Measurements from ENCODE around the gene PFKFB4.

PFKFB4 gene

DNA sequence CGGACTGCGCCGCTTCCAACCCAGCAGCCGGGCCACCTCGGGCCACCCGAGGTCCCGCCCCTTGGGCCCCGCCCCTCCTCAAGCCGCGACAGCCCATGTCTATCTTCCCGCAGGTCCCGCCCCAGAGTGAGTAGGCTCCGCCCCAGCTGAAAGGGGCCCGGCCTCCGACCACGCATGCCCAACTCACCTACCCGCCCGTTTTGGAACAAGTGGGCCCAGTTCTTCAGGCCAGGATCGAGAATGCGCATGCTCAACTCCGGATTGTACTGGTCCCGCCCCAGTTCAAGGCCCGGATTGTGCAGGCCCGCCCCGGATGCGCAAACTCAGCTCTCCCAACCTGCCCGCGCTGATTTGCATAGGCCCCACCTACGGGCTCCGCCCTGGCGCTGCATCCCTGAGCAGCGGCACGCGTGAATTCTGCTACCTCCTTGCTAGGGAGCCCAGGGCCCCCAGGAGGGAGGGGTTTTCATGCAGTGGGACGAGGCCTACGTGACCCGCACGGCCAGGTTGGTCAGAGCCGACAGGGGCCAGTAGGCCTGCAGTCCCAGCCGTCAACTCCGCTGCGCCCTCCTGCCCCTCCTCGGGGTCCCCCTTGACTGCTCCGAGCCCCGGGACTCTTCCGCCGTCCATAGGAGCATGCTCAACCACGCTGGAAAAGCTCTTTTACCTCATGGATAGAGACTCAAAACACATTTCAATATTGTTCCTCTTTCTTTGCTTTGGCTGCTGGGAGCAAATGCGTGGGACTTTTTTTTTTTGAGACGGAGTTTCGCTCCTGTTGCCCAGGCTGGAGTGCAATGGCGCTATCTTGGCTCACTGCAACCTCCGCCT, at the start of gene PFKFB4:
Gene PFKFB4, minus strand, starts transcription at position 8 of the 831 bp plus-strand sequence. CDS start 26 bp downstream, outside the sequence.
- peak; percentile 99 for DNase-seq

DNA sequence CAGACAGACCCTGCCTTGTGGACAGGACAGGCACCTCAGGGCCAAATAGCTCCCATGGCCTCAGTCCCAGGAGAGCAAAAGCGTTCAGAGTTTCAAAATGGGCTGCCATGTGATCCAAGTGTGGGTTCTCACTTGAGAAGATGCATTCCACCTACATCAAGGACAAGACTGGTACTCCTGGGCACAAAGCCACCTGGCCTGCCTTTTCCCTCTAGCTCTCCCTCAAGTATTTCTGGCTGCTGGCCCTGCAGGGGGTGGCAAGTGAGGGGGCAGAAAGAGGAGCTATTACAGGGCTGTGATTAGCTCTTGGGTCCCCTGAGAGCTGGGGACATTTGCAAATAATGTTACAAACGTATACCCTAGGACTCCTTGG, 45.0 kb upstream of the PFKFB4 start:
- DNase-seq: no peak

DNA sequence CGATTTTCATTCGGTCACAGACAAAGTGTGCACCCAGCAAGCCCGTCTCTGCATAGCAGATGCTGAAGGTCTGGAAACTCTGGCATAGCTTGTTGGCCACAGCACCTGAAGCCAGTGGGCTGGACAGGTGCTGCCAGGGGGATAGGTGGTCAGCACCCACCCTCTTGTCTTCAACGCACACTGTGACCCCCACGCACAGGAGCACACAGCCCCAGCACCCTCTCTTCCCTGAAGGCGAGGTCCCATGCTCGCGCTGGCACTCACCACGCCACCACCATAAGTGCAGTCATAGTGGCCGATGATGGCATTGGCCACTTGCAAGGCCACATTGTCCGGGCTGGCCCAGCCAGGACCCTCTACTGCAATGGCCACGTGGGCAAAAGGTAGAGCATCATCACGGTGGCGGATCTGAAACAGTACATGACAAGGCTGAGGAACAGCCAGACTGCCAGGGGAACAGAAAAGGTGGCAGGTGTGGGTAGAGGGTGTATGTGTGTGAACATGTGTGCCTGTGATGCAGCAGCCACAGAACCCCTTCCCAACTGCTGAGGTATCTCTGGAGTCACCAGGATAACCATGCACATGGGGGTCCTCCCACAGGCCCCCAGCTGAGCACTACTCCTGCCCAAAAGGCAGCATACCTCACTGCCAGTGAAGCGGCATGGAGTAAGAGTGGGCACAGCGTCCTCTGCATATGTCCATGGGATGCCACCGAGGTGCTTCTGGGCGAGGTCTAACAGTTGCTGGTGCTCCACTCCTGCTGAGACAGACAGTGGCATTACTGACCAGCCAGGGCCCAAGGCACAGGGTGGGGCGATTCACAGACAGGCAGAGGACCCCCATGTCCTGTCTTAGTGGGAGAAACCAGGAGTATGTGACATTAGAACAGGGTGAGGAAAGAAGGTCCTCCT, 44.4 kb upstream of the PFKFB4 start:
- DNase-seq: no peak

DNA sequence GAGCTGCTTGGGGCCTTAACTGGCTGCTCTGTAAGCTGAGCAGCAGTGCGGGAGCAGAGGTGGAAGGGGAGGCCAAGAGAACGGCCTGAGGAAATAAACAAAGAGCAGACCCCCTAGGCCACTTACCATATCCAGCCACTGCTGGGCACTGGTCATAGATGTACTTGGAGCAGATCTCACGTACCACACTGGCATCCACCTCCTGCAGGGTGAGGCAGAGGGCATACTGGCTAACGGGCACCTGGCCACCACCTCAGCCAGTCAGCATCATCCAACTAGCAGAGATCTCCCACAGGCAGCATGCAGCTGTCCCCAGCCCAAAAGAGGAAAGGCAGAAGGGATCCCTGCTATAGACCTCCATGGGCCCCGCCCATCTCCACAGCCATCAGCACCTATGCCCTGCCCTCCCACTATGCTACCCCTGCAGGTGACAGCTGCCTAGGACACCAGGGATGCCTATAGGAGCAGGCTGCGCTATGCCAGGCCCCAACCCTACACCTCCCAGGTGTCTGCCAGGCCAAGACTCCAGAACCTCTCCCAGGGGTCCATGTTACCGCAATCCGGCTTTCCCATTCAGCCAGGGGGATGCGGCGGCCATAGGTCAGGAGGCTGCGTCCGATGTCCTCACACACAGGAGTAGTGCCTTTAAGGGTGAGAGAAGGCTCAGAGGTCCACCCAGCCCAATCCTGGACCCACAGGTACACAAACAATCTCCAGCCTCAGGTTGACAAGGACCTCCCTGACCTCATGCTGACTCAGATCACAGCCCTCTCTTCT, 43.1 kb upstream of the PFKFB4 start:
- no peak for DNase-seq

DNA sequence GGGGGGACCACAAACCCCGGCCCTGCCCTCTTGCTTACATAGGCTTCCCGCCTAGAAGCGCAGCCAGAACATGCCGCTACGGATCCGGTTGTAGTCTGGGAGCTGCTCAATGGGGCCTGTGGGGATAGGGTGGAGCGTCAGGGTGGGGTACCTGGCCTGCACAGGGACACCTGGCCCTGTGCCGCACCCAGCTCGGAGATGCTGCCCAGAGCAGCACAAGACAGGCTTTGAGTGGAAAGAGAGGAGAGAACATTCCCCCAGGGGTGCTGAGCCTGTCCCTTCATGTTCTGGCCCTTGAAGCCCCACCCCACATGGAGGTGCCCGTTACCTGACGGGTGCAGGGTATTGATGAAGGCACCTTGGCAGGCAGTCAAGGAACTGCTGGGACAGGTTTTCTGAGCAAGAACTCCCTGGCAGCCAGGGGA, 42.5 kb upstream of the PFKFB4 start:
- DNase-seq: no peak

DNA sequence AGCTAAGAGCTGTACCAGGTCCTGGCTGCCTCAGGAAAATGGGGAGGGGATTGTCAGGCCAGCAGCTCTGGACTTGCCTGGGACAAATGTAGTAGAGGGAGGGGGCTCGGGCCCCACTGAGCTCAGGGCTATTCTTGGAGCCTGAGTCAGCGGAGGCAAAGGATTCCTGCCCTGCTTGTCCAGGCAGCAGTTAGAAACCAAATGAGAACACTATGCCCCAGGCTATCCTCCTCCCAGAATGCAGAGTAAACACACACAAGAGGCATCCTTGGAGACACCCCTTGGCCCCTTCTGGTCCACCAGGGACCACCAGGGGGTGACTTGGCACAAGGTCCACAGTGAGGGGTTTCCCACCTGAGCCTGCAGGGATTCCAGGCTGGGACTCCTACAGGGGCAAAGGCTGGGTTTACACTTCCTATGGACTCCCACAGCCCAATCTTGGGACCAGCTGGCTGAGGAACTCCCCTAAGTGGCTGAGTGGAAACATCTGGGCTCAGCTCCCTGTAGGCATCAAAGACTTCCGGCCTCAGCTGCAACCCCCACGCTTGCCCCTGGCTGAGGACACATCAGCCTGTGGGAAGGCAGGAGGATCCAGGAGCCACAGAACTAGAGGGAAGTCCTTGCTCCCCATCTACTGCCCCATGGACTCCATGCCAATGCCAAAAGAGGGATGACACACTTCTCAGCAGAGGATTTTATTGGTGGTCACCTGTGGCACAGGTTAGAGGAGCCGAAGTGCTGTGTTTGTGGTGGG, 41.9 kb upstream of the PFKFB4 start:
- DNase-seq: no peak

DNA sequence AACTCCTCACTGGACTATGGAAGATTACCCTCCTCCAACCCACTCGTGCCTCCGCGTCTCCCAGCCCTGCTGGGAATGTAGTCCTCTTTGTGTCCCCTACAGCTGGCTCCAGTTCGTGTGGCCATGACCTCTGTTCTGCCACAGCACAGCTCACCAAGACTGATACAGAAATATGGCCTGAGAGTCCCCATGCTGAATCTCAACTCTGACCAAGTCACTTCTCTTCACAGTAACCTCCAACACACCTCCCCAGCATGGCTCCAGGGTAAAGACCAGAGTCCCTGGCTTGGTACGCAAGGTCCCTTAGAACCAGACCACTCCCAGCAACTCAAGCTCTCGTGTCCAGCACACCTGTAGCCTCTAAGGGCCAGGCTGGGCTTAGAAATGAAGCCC, 40.8 kb upstream of the PFKFB4 start:
- no peak for DNase-seq

DNA sequence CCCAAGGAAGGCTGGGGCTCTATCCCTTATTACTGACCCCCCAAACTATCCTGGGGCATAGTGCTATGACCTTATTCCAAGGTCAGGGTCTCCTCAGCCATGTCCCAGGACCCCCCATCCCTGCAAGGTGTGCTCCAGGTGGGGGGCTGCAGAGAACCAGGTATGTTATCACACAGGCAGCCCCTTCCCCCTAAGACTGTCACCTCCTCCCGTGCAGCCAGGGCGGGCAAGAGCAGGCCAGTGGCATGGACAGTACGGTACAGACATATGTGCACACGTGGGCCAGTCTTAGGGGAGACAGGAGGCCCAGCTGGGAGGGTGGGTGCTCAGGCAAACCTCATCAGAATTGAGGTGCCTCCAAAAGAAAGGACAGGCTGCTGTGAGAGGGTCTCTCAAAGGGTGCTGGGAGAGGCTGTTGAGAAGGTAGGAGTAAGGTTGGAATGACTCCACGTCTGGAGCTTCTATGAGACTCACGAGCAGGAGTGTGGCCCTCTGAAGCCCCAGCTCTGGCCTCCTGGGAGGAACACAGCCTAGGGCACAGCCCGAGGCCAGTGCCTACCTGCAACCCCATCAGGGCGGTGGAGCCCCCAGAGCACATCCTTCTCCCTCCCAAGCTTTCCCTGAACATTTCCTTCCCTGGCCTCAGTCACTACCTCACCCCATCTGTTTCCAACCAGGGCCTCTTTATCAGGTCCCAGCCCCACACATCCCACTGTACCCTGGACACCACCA, 40.2 kb upstream of the PFKFB4 start:
- DNase-seq: no peak

DNA sequence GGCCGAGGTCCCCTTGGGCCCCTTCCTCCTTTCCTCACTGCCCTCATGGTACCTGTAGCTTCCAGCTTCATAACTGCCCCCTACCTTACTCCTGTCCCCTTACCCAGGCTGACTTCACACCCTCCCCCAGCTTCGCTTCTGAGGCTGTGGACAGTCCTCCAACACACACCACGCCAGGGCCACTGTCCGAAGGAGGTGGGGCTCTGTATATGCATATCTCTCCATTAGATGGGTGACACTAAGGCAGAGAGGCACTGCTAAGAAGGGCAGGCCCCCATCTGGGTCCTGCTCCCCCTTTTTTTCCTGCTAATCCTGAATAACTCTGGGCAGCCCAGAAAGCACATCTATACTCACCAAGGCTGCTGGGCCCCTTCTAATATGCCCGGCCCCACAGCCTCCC, 39.6 kb upstream of the PFKFB4 start:
- DNase-seq: no peak

DNA sequence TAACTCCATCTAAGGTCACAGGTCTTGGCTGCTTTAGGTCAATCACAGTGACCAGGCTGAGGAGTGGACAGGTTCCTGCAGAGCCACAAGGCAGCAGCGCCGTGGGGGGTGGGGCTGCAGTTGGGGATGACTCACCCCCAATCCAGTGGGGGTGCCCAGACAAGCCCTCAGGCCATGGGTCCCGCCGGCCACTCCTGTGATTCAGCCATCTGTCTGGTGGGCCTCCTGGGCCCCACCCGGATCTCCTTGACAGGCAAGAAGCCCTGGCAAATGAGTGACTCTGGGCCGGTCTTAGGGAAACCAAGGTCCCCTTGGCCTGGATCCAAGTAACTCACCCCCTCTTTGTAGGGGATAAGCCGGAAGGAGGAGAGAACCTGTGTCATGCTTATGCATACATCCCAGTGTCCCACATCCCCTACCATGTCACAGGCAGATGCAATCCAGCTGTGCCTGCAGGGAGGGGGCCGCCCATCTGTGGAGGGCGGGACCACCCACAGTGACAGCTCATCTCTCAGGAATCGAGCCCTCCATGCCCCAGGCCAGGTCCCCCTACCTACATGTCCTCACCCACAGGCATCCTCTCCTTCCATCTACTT, 39.0 kb upstream of the PFKFB4 start:
- no peak for DNase-seq

DNA sequence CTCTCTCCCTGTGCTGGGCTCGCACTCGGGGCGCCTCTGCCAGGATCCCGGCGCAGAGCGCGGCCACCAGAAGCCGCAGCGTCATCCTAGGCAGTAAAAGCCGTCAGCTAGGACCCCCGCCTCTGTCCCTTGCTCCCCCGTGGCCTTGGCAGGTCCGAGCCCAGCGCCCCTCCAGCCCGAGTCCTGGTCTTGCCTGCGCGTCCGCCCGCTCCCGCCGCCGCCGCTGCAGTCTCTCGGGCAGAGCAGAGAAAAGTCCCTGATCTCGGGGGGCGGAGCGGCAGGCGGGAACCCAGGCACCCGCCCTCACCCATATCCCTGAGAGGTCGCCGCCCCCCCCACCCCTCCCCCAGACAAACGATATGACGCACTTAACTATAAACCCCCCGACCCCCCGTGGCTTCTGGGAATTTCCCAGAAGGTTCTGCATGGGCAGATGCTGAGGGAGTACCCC, 38.5 kb upstream of the PFKFB4 start, which contains the start of gene COL7A1:
Gene COL7A1, minus strand, starts transcription at position 255 of the 451 bp plus-strand sequence. Its CDS starts 170 bp downstream, at position 85.
- DNase-seq: no peak

DNA sequence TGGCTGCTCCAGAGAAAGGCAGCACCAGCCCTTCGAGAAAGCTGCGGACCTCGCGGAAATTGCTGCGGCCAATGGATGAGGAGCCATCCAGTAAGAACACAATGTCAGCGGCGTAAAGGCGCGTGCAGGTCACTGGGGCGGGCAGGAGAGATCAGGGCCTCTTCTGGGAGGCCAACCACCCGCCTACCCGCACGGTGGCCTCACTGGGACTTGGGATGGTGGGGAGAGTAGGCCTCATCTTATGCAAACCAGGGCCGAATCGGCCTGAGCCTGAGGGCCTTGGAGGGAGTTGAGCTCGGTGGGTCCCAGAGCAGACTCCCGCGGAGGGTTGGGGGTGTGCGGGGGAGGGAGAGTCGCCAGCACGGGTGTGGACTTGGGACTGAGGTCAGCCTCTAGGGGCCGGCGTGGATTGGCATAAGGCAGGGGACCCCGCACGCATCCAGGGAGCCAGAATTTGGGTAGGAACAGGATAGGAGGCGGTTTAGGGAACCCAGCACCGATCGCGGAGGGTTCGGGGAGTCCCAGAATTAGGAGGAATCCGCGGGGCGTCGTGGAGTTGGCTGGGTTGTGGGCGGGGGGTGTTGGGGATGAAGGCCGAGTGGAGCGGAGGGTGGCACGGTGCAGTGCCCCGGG, 37.9 kb upstream of the PFKFB4 start:
- no peak for DNase-seq

DNA sequence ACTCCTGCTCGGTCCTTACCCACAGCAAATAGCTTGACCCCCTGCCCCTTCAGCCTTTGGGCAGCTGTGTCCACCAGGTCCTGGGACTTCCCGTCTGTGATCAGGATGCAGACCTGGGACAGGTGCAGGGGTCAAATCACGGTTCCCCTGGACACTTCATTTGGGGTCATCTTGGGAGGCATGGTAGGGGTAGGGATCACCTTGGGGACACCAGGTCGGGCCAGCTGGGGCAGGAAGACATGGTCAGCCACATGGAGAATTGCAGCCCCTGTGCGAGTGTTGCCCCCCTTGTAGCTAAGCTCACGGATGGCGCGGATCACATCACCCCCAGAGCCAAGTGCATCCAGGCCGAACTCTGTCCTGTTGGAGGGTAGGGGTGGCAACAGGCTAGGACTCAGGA, 36.7 kb upstream of the PFKFB4 start:
- no peak for DNase-seq

DNA sequence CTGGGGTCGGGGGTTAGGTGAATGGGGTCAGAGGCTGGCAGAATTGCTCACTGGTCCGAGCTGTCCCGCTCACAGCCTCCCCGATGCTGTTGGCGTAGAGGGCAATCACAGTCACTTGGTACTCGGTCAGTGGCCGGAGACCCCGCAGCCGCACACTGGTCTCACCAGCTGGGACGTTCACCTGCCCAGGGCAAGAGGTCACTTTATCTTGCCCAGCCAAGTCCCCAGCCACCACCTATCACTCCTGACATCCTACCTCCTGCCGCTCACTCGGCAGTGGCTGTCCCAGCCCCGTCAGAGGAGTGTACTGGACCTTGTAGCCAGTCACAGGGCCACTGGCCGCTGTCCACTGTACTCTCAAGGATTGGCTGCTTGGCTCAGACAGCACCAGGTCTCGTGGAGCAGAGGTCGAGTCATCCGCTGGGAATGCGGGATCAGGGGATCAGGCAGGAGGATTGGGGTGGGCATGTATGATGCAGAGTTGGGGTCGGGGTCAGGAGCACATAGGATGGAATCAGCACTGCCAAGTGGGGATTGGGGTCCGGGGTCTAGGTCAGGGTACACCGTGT, 36.0 kb upstream of the PFKFB4 start:
- DNase-seq: no peak

DNA sequence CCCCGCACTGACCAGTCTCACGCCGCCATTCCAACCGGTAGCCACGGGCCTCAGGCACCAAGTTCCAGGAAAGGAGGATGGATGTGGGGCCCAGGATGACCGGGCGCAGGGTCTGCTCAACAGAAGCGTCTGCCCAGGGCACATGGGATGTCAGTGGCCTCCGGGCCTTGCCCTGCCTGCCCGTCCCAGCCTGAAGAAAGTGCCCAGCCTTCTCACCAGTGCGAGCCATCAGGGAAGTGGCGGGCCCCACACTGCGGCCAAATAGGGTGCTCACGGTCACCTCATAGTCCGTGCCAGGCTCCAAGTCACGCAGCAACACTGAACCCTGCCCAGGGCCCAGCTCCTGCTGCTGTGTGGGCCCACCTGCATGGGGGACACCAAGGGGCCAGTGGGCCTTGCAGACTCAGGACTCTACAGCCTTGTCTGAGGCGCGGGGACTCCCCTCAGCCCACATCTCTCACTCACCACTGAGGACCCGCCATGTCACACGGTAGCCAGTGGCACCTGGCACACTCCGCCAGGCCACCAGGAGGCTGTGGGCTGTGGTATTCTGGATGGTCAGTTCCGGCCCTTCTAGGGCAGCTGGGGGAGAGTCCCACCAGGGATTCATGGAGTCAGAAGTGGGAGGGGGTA, 35.4 kb upstream of the PFKFB4 start:
- DNase-seq: no peak

DNA sequence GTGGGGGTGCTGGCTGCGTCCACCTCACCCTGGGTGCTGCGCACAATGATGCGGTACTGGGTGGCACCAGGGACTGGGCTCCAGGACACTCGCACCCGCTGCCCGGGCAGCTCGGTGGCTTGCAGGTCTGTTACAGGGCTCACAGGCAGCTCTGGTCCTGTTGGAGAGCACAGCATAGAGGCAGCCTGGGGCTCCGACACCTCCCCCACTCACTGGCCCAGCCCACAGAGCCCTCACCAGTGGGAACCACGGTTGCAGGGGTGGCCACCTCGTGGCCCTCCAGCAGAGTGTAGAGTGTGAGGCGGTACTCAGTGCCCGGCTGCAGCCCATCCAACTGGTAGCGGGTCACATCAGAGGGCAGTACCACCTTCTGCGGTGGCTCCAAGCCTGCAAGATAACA, 34.8 kb upstream of the PFKFB4 start:
- no peak for DNase-seq

DNA sequence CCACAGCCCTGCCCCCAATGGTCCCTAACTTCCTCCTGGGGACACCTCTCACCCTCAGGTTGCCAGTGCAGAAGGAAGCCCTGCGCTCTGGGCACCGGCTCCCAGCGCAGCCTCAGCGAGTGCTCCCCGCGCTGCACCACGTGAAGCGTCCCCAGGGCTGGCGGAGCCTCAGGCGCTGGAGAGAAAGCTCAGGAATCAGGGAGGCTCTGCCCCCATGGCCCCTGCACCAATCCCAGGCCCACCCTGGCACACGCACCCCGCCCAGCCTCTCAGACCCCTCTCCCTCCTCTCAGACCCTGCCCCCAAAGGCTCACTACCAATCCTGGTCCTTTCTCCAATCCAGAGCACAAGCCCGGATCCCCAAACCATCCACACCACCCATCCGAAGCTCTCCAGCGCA, 31.6 kb upstream of the PFKFB4 start:
- DNase-seq: no peak

DNA sequence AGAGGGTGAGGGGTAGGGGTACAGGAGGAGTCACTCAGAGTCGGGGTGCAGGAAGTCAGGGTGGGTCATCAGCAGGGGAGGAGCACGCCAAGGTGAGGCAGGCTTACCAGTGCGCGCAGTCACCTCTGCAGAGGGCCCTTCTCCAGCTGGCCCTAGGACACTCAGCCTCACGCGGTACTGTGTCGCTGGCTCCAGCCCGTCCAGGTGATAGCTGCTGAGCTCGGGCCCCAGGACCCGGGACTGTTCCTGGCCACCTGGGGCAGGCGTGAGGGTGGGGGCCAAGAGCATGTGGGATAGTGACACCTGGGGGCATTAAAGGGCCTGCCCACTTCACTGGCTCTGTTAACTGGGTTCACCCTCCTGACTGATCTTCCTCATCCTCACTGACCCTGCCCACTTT, 31.1 kb upstream of the PFKFB4 start:
- no peak for DNase-seq

DNA sequence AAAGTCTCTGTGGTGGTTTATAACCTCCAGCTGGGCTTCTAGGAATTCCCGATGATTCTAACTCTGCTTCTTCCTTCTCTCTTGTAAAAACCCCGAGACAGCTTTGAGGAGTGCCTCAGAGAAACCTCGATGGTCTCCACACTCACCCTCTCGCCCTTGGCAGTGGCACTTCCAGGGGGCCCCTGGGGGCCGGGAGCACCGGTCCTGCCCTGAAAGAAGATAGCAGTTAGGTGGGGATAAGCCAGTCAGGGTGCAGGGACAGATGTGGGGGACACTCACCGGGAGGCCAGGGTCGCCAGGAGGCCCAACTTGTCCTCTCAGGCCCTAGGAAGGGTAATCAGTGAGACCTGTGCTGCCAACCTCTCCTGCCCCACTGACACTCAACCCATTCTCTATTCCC, 28.8 kb upstream of the PFKFB4 start:
- DNase-seq: no peak

DNA sequence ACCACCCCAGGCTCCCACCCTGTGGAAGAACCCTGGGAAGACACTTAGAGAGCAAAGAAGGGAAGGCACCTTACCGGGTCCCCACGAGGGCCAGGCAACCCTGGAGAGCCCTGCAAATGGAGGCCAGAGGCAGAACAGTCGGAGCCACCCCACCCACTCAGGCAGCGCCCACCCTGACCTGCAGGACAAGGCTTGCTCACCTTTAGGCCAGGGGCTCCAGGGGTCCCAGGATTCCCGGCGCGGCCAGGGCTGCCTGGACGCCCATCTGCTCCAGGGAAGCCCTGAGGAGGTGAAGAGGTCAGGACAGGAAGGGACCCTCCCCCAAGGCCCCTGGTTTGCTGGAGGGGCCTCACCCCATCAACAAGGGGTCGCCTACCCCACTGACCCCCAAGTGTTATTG, 28.2 kb upstream of the PFKFB4 start:
- no peak for DNase-seq
